GM21423 (cell line): ENCODE results near the gene BSG.

Source experiments
- ATAC-seq: cut with Tn5 transposase; IDR thresholded peaks from one replicate; pipeline ENCODE4 v1.9.1; 2021; ENCODE audit warnings: mild to moderate bottlenecking, moderate library complexity; ENCODE audit not compliant: unreplicated experiment

The BSG gene

DNA sequence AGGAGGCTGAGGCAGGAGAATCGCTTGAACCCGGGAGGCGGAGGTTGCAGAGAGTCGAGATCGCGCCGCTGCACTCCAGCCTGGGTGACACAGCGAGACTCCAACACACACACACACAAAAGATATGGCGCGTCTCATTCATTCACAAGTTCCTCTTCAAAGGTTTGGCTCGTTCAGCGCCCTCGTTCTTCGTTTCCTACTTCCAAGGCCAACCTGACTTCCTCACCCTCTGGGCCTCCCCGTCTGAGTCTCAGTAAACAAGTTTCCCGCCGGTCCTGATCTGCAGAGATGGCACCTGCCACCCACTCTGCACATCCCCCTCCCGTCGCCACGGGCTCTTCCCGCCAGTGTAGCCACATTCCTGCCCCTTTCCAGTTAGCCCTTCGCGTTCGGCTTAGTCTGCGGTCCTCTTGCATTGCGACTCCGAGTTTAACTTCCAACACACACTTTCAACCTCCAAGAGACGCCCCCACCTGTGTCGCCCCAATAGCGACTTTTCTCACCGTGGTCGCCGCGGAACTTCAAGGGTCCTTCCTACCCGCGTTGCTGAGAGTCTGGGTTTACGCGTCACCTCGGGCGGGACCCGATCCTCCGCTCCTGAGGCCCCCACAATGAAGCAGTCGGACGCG is 1.3 kb upstream of the BSG start:
- no peak for ATAC-seq

DNA sequence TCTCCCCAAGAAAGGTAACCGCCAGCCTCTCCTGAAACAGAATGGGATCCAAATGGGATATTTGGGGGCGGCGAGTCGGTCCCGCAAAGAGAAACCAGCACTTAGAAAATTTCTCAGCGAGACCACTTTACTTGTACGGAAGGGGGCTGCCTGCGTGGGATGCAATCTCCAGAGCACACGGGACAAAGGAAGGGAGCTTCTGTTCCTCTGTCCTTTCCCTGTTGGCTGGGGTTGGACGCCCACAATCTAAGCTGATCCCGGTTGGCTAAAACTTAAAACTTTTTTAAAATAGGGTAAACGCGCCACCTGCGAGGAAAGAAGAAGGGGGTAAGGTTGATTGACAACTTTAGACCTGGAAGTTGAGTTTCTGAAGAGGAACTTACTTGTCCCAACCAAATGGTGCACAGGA is 826 bp upstream of the BSG start:
- ATAC-seq: no peak

DNA sequence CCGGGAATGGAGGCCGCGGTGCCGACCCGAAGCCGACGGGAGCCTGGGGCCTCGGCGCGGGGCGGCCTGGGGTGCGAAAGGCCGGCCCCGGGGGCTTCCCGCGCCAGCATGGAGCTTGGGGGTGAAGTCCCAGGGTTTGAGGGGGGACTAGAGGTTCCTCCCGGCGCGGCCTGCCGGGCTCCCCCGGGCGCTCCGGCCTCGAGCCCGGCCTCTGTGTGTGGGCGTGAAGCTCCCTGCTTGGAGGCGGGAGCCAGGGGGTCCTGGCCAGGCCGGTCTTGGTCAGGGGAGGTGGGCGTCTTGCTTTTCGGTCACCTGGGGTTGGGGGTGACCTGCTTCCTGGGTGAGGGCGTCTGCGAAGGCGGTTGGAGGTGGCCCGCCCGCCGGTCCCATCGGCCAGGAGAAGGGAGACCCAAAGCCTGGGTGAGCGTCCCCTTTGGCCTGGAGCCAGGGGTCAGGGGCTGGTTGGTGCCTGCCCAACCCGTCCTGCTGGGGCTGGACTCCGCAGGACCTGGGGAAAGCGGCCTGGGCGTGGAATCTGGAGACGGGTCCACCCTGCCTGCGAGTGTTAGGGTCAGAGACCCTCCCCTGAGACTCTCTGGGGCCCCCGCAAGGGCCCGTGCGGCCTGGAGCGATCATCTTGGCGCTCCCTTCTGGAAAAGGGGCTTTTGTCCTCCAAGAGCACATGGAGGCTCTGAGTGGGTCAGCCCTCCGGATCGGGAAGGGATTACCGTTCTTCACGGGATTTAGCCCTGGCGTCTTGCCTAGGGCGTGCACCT is 535 bp downstream of the BSG start:
- ATAC-seq: peak; percentile 5

DNA sequence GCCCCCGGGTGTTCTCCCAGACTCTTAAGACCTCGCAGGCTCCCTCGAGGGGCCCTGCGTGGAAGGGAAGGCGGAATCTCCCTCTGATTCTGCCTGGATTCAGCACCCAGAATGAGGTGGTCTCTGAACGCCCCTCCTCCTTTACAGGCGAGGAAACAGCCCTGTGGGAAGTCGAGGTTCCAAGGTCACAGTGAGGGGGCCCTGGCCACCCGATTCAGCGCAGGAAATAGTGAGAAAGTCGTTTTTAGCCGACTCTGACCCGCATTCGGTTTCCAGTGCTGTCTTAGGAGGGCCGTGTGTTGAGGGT is 1.1 kb downstream of the BSG start:
- no peak for ATAC-seq

DNA sequence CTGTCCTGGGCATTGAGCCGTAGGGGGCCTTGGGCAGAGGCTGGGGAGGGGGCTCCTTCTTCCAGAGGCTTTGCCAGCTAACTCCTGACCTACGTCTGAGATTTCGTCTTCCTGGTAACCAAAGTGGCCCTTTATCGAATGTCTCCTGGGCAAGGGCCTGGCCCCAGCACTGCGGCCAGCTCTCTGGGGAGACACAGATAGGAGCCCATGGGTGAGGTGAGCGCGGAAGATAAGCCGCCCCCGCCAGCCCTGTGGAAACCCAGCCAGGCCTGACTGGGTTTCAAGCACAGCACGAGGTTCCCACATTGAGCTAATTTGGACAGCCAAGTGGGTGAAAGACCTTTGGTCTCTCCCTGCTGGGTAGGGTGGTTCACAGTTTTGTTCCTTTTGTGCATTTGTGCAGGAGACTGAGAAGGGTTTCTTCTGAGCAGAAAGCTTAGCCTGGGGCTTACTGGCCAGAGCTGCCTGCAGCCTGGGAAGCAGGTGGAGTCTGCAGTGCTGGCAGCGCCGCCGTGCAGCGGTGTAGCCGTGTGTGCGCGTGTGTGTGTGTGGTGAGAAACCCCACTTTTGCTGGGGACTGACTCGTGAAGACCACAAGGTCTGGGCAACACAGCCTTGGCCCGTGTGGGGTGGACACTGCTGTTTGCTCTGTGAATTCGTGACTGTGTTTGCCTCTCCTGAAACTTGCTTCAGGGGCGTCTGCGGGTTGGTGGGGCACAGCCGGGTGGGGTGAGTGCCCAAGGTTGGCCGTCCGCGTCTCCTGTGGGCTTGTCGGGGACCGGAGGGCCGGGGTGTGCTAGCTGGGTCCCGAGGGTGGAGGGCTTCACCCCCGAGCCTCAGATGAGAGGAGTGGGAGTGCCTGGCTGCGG is 2.5 kb downstream of the BSG start:
- no peak for ATAC-seq

DNA sequence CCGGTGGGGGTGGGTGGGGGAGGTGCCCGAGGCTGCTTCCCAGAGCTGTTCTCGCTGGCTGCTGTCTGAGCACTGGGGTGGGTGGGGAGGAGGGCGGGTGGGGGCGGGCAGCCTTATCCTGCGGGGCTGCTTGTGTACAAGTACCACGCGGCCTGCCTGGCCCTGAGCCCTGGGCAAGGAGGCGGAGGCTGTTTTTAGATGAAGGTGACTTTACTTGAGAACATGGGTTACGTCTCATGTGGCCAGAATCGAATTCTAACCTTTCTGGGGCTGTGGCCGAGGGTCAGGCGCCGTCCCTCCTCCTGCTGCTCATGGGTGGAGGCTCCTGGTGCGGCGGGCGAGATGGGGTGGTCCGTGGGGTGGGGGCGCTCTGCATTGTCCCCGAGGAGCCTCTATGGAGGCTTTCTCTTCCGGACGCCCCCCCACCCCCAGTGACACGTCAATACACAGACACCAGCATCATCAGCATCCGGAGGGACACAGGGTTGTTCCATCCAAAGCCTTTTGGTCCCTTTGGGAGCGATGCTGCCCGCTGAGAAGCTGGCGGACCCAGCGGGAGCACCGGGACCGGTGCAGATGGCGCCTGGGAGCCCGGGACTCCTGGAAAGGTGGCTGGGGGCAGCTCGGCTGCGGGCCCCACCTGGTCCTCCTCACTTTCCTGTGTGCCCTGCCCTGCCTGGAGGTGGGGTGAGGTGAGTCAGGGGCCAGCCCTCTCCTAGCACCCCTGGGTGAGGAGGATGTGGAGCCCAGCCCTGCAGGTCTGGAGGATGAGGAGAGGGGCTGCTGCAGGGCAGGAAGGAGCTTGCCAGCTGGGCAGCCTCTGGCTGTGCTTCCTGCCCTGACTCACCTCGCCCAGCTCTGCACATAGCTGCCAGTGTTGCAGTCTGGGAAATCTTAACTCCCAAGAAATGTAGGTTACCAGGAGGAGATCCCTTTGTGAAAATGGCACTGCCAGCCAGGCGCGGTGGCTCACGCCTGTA is 3.4 kb downstream of the BSG start:
- no peak for ATAC-seq

DNA sequence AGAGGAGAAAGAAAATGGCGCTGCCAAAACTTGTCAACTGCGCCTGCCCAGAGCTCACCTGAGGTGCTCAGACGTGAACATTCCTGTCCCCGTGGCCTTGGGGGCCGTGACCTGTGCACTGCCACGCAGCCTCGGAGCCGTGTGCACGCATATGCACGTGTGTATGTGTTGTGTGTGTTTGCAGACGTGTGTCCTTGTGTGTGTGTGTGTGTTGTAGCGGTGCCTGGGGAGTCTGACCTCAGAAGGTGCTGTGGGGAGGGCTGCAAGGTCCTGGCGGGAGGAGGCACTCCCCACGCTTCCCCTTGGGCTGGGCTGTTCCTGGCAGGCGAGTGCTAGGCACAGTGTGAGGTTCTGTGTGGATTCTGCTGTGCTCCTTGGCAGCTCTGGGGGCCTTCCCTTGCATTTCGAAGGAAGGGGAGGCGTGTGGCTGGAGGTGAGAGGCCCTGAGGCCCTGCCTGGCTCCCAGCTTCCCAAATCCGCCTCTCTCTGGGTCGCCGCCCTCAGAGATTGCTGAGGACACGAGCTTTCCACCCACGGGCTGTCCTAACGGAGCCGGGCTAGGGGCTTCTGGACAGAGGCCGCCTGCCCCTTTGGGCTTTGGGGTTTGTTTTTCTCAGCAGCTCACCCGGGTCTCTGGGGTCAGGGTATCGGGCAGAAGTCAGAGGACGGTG is 4.5 kb downstream of the BSG start:
- ATAC-seq: no peak

DNA sequence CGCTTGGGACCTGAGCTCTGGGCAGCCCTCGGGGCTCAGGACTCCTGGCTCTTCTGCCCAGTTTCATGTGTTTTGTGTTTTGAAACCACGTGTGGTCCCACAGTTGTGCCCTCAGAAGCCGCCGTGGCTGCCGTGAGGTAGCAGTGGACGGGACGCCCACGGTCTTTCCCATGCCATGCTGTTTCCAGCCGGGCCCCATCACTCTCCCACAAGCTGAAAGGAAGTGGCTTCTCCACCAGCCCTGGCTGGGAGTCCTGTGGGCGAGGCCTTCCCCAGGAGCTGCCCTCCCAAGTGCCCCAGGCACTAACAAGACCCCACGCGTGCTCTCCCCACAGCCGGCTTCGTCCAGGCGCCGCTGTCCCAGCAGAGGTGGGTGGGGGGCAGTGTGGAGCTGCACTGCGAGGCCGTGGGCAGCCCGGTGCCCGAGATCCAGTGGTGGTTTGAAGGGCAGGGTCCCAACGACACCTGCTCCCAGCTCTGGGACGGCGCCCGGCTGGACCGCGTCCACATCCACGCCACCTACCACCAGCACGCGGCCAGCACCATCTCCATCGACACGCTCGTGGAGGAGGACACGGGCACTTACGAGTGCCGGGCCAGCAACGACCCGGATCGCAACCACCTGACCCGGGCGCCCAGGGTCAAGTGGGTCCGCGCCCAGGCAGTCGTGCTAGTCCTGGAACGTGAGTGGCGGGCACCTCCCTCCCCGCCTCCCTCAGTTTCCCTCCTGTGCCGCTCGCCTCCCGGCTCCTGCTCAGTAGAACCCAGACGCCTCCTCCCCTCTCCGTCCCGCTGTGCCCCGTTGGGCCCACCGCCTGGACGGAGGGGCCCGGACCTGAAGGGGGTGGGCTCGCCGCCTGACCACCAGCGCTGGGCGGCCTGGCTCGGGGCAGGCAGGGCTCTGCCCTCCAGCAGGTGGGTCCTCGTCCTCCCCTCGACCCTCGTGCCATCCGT is 5.3 kb downstream of the BSG start:
- no peak for ATAC-seq

DNA sequence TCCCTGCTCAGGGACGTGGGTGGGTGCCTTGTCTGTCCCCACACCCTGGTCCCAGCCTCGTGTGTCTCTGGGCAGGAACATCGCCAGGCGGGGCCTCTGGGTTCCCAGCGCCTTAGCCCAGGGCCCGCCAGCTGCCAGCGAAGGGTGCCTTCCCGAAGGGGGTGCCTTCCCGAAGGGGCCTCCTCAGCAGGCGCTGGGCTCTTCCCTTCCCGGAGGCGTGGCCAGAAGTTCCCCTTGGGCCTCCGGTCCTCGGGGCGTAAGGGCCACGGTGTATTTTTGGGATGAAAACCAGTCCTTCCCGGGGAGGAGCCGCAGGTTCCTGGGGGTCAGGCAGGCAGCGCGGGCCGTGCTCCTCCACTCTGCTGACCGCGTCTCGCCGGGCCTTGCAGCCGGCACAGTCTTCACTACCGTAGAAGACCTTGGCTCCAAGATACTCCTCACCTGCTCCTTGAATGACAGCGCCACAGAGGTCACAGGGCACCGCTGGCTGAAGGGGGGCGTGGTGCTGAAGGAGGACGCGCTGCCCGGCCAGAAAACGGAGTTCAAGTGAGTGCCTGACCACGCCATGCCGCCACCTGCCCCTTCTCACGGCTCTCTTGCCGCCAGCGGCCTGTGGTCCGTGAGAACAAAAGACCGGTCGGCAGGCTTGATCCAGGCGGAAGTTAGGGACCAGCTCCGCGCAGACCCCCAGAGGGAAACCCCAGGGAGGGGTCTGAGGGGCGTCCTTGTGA is 6.9 kb downstream of the BSG start:
- no peak for ATAC-seq

DNA sequence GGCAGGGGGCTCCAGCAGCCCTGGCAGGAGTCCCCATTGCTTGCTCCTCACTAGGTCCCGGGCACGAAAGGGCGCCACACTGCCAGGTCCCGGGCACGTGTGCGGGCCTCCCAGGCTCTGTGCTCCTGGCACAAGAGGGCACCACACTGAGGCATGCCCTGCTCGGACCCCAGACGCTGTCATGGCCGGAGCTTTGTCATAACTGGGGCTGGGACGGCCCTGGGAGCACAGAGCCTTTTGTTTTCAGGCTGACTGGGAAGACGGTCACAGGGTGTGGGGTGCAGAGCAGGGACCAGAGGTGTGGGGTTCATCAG is 7.4 kb downstream of the BSG start:
- no peak for ATAC-seq

DNA sequence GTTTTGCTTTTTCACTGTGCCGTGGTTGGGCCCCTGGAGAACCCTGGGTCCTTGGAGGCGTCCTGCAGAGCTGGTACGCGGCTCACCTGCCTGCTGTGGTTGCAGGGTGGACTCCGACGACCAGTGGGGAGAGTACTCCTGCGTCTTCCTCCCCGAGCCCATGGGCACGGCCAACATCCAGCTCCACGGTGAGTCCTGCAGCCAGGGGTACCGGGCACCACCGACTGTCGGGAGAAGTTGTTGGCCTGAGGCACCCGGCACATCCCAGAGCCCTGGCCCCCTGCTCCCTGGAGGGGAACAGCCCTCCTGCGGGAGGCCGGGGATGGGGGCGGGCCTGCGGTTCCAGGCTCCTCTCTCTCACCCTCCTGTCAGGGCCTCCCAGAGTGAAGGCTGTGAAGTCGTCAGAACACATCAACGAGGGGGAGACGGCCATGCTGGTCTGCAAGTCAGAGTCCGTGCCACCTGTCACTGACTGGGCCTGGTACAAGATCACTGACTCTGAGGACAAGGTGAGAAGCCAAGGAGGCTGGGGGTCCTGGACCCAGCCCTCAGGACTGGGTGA is 8.0 kb downstream of the BSG start:
- ATAC-seq: no peak

DNA sequence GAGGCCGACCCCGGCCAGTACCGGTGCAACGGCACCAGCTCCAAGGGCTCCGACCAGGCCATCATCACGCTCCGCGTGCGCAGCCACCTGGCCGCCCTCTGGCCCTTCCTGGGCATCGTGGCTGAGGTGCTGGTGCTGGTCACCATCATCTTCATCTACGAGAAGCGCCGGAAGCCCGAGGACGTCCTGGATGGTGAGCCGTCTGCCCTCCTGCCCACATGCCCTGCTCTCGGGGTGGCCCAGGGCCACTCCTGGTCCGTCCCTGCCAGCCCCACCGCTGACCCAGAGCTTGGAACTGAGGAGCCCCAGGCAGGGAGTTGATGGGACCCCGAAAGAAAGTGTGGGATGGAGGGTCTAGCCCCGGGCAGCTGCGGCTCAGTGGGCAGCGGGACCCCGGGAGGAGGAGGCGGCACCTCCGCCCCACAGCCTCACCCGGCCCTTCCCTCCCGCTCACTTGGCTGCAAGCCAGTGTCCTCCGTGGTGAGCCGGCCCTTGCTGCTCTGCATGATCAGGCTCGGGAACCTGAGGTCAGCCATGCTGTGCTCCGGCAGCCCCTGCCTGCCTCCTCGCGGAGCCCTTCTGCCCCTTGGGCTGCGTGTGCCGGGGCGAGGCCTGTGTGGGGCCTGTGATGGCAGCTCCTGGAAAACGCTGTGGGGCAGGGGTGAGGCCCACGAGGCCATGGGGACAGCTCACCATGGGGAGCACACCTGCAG is 9.2 kb downstream of the BSG start:
- no peak for ATAC-seq

DNA sequence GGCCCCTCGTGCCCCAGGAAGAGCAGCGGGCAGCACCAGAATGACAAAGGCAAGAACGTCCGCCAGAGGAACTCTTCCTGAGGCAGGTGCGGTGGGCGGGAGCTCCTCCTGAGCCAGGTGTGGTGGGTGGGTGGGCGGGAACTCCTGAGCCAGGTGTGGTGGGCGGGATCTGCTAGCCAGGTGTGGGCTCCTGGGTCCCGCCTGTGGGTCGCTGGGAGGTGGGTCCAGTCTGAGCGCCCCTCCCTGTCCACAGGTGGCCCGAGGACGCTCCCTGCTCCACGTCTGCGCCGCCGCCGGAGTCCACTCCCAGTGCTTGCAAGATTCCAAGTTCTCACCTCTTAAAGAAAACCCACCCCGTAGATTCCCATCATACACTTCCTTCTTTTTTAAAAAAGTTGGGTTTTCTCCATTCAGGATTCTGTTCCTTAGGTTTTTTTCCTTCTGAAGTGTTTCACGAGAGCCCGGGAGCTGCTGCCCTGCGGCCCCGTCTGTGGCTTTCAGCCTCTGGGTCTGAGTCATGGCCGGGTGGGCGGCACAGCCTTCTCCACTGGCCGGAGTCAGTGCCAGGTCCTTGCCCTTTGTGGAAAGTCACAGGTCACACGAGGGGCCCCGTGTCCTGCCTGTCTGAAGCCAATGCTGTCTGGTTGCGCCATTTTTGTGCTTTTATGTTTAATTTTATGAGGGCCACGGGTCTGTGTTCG is 10.3 kb downstream of the BSG start:
- no peak for ATAC-seq

DNA sequence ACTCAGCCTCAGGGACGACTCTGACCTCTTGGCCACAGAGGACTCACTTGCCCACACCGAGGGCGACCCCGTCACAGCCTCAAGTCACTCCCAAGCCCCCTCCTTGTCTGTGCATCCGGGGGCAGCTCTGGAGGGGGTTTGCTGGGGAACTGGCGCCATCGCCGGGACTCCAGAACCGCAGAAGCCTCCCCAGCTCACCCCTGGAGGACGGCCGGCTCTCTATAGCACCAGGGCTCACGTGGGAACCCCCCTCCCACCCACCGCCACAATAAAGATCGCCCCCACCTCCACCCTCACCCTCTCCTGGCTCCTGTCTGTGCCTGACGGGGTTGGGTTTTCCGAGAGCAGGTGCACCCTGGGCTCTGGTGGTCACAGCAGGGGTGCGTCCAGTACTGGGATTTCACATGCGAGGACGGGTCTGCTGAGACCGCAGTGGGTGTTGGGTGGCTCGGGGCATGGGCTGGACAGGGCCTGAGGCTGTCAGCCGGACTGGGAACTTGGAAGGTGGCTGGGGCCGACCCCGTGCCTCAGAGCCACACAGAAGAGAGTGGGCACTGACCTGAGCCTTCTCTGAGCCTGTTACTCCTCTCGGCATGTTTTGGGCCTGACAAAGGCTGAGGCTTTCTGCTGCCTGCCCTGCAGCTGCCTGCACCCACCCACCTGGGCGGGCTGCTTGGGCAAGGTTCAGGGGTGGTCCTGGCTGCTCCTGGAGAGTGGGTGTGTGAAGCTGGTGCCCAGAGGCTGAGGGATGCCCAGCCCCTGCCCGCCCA is 11.0 kb downstream of the BSG start:
- ATAC-seq: no peak

DNA sequence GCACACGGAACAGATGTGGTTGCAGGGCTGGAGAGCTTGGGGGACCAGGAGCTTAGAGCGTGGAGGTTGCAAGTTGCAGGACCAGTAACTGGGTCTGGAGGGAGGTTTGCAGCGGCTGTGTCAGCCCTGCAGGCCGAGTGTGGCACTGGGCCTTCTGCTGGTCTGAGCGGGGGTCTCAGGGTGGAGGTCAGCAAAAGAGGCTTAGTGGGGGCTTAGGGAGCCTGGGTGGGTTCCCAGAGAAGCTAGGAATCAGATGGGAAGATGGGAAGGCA is 11.5 kb downstream of the BSG start:
- ATAC-seq: no peak

DNA sequence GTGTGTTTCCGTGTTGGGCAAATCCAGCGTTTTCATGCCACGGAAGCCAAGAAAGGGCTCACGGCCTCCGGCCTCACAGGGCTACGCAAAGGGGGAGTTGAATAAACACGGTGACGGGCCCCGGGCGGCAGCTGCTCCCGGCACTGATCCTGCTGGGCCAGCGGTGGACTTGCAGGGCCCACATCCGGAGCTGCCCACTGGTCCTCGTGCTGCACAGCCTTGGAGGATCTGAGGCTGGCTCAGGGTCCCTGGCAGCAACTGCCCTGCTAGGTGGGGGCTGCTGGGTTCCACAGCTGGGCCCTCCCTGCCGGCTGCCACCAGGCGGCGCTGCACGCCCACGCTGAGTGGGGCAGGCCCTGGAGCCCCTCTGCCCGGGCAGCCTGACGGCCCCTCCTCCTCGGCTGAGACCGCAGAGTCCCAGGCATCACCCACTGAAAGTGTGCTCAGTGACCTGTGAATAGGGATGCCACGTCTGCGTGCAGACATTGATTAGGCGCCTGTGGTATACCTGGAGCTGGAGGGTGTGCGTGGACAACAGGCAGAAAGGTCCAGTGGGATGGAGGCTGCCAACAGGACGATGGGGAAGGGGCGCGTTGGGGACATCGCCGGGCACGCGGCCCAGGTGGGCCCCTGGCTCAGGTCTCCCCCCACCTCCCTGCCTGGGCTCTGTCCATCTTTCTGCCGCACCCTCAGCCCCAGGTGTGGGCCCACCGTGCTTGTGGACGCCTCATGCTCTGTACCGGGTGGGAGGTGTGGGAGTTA is 12.0 kb downstream of the BSG start:
- no peak for ATAC-seq
